Mesodermal cell (in vitro differentiated cells): ENCODE results near the gene JMJD8.

Source experiments
- H3K27ac ChIP-seq: 2 replicates; pipeline ENCODE4 v1.7.0; 2013; ENCODE audit warnings: mild to moderate bottlenecking, low read depth, low read length, moderate library complexity; ENCODE audit not compliant: severe bottlenecking
- H3K36me3 ChIP-seq: 2 replicates; pipeline ENCODE4 v1.7.1; 2013; ENCODE audit warnings: mild to moderate bottlenecking, low read length, moderate library complexity; ENCODE audit not compliant: control insufficient read depth, insufficient read depth
- H3K4me1 ChIP-seq: one replicate; pipeline ENCODE4 v1.7.1; 2013; ENCODE audit warnings: mild to moderate bottlenecking, low read length; ENCODE audit not compliant: insufficient read depth, control insufficient read depth, poor library complexity, severe bottlenecking
- H3K4me3 ChIP-seq: 2 replicates; pipeline ENCODE4 v1.7.0; 2013; ENCODE audit warnings: low read length, control low read depth, mild to moderate bottlenecking; ENCODE audit not compliant: insufficient read depth, poor library complexity, severe bottlenecking; ENCODE audit errors: extremely low read depth
- H3K9me3 ChIP-seq: 2 replicates; pipeline ENCODE4 v1.7.1; 2013; ENCODE audit warnings: mild to moderate bottlenecking, low read length, moderate library complexity; ENCODE audit not compliant: control insufficient read depth
- WGBS, 2 experiments: methylation state at CpG; one replicate each; pipeline ENCODE4 v1.1.5; 2013; ENCODE audit warnings: missing lambda C conversion rate in 2 of 2; ENCODE audit not compliant: insufficient coverage in 2 of 2; 5-methylcytosine and 5-hydroxymethylcytosine counted together

Gene JMJD8

GRCh38 chr16:642189-643049 lies 41.7 kb downstream of the JMJD8 start:
- Histone ChIP-seq H3K9me3 (no peaks in the 10 kb centered on the region), H3K36me3 (no peaks in the 10 kb centered on the region), H3K4me1 (peaks cover 11% of the 10 kb centered on the region), H3K27ac (no peak overlapping the region), H3K4me3 (peak overlapping the region; percentile 56)
- 6 to 12% methylated on average over 59 to 64 of the region's 72 CpGs for WGBS, 2 experiments

- WGBS, 2 experiments: 1 to 3% methylated on average over 56 to 77 of the region's 81 CpGs
- peak within 1 kb of the TSS; percentile 56 for H3K4me3 ChIP-seq
- no peak within 1 kb of the TSS for H3K27ac ChIP-seq
- no peaks in the 10 kb centered on the region for H3K9me3 ChIP-seq
- H3K4me1 ChIP-seq: peaks cover 11% of the 10 kb centered on the region
- H3K36me3 ChIP-seq: no peaks in the 10 kb centered on the region
Observed at GRCh38 chr16:641326-642188, 42.6 kb downstream of the JMJD8 start, which contains the start of gene MCRIP2. TSS of gene MCRIP2 (plus strand) at chr16:641828. CDS start at chr16:641992, 164 bp downstream.

GRCh38 chr16:640614-641013 lies 43.5 kb downstream of the JMJD8 start:
- no peak overlapping the region for H3K27ac ChIP-seq
- WGBS, 2 experiments: 62 to 100% methylated on average over 2 of the region's 5 CpGs
- no peaks in the 10 kb centered on the region for H3K36me3 ChIP-seq
- peaks cover 11% of the 10 kb centered on the region for H3K4me1 ChIP-seq
- no peaks in the 10 kb centered on the region for H3K9me3 ChIP-seq
- no peak overlapping the region for H3K4me3 ChIP-seq

GRCh38 chr16:638836-639235 lies 45.3 kb downstream of the JMJD8 start:
- Histone ChIP-seq H3K4me1 (peaks cover 18% of the 10 kb centered on the region), H3K9me3 (no peaks in the 10 kb centered on the region), H3K4me3 (no peak overlapping the region), H3K27ac (no peak overlapping the region), H3K36me3 (peaks cover 7% of the 10 kb centered on the region)
- 91 to 100% methylated on average over 5 to 6 of the region's 9 CpGs for WGBS, 2 experiments

GRCh38 chr16:638034-638543 lies 46.0 kb downstream of the JMJD8 start:
- Histone ChIP-seq H3K27ac (no peak overlapping the region), H3K36me3 (peaks cover 14% of the 10 kb centered on the region), H3K4me1 (peaks cover 18% of the 10 kb centered on the region), H3K9me3 (no peaks in the 10 kb centered on the region), H3K4me3 (no peak overlapping the region)
- WGBS, 2 experiments: 91 to 93% methylated on average over 7 to 15 of the region's 15 CpGs

GRCh38 chr16:637081-638018 lies 46.8 kb downstream of the JMJD8 start:
- H3K9me3 ChIP-seq: no peaks in the 10 kb centered on the region
- 42 to 45% methylated on average over 34 to 37 of the region's 53 CpGs for whole genome bisulfite sequencing, 2 experiments
- peaks cover 19% of the 10 kb centered on the region for H3K36me3 ChIP-seq
- peak overlapping the region; percentile 75 for H3K4me3 ChIP-seq
- H3K27ac ChIP-seq: peak overlapping the region; percentile 91
- peaks cover 12% of the 10 kb centered on the region for H3K4me1 ChIP-seq

- Histone ChIP-seq H3K9me3 (no peaks in the 10 kb centered on the region), H3K4me3 (peak within 1 kb of the TSS; percentile 75), H3K27ac (peak within 1 kb of the TSS; percentile 91), H3K36me3 (peaks cover 22% of the 10 kb centered on the region), H3K4me1 (peaks cover 12% of the 10 kb centered on the region)
- WGBS, 2 experiments: 0 to 1% methylated on average over 80 to 82 of the region's 91 CpGs
Observed at GRCh38 chr16:636206-637080, 47.7 kb downstream of the JMJD8 start, which contains the start of gene METTL26. TSS of gene METTL26 (minus strand) at chr16:636305. CDS start at chr16:636290, 15 bp downstream.

- Histone ChIP-seq H3K27ac (no peak overlapping the region), H3K36me3 (peaks cover 22% of the 10 kb centered on the region), H3K4me1 (peaks cover 20% of the 10 kb centered on the region), H3K9me3 (no peaks in the 10 kb centered on the region), H3K4me3 (peak overlapping the region; percentile 75)
- WGBS, 2 experiments: 14 to 15% methylated on average over 44 to 50 of the region's 55 CpGs
Observed at GRCh38 chr16:635573-636205, 48.4 kb downstream of the JMJD8 start.

GRCh38 chr16:634996-635395 lies 49.1 kb downstream of the JMJD8 start:
- Histone ChIP-seq H3K4me1 (peaks cover 27% of the 10 kb centered on the region), H3K4me3 (peak overlapping the region; percentile 75)
- WGBS, 2 experiments: 91 to 93% methylated on average over 6 to 7 of the region's 7 CpGs

More at GRCh38 chr16:634996-635395, 49.1 kb downstream of the JMJD8 start:
- Histone ChIP-seq H3K27ac (no peak overlapping the region), H3K36me3 (peaks cover 22% of the 10 kb centered on the region), H3K9me3 (no peaks in the 10 kb centered on the region)
